Activated CD8-positive, alpha-beta memory T cell treated with anti-CD3 and anti-CD28 coated beads, Interleukin-2, amount 50 U/mL, for 1 hour (primary cell): ENCODE data around the gene RMDN3.
A peak's percentile ranks its signal among the peaks of the same experiment; 100 is the strongest.

Source experiments
- DNase-seq: peaks from one replicate; pipeline ENCODE4 v3.0.0-alpha.2; 2020; ENCODE audit errors: extremely low read depth

RMDN3 gene

GRCh38 chr15:40772014-40772413 is 17.0 kb upstream of the RMDN3 start:
- DNase-seq, result no peak

- no peak for DNase-seq
Observed at GRCh38 chr15:40771242-40771641, 16.2 kb upstream of the RMDN3 start.

GRCh38 chr15:40770147-40770721 is 15.2 kb upstream of the RMDN3 start:
- DNase-seq, result no peak

GRCh38 chr15:40769274-40770146 is 14.5 kb upstream of the RMDN3 start, which contains the start of gene C15orf62:
Gene C15orf62, plus strand, starts transcription at chr15:40769980. Its CDS starts 516 bp downstream, at chr15:40770496.
- peak; percentile 70 for DNase-seq

GRCh38 chr15:40768521-40769273 is 13.6 kb upstream of the RMDN3 start:
- no peak for DNase-seq

GRCh38 chr15:40767838-40768500 is 12.9 kb upstream of the RMDN3 start:
- DNase-seq, result no peak

- DNase-seq, result no peak
Observed at GRCh38 chr15:40766906-40767837, 12.1 kb upstream of the RMDN3 start.

GRCh38 chr15:40766194-40766815 is 11.3 kb upstream of the RMDN3 start:
- DNase-seq, result no peak

GRCh38 chr15:40764629-40765103 is 9.6 kb upstream of the RMDN3 start:
- no peak for DNase-seq

GRCh38 chr15:40763801-40764628 is 9.0 kb upstream of the RMDN3 start, which contains the start of gene GCHFR:
Gene GCHFR, plus strand, starts transcription at chr15:40764068. Its CDS starts 113 bp downstream, at chr15:40764181.
- DNase-seq, result no peak

- no peak for DNase-seq
Observed at GRCh38 chr15:40762919-40763800, 8.1 kb upstream of the RMDN3 start.

- no peak for DNase-seq
Observed at GRCh38 chr15:40759961-40760360, 4.9 kb upstream of the RMDN3 start.

GRCh38 chr15:40756938-40757337 is 1.9 kb upstream of the RMDN3 start:
- DNase-seq, result no peak

GRCh38 chr15:40755812-40756208 is 756 bp upstream of the RMDN3 start:
- no peak for DNase-seq

GRCh38 chr15:40754574-40754882 is 526 bp downstream of the RMDN3 start:
- DNase-seq, result no peak

- DNase-seq, result no peak
Observed at GRCh38 chr15:40751745-40752144, 3.3 kb downstream of the RMDN3 start.

- no peak for DNase-seq
Observed at GRCh38 chr15:40750885-40751284, 4.2 kb downstream of the RMDN3 start.

GRCh38 chr15:40749151-40749630 is 5.9 kb downstream of the RMDN3 start:
- DNase-seq, result no peak
